Activated naive CD8-positive, alpha-beta T cell treated with anti-CD3 and anti-CD28 coated beads, Interleukin-2, amount 10 ng/mL, durations not matched to agents 7 days and 5 days (primary cell): ENCODE measurements around the gene SPDYE6. TPM values are rescaled to one million over a fixed set of nuclear protein-coding genes. Genes with fewer than 3 reads are reported as not detected.
"Not testable (repeated sequence)": the region's sequence is repeated elsewhere in the genome, so short reads cannot be mapped to it uniquely, and the experiment has no call there.

Source experiments
- ATAC-seq: fragments of 150-1000 bp; cut with Tn5 transposase; one replicate; pipeline ENCODE4 v1.10.0; 2021; ENCODE audit warnings: low read depth, moderate library complexity
- POLR2A ChIA-PET: fragments of 350-600 bp; sonication (Branson Sonifier 250); formaldehyde crosslinking; loops from one replicate; lab custom pipeline; 2021; ENCODE audit warnings: antibody characterized with exemption; lab: Charles Lee
- DNase-seq: peaks from one replicate; pipeline ENCODE4 v3.0.0; 2021
- H3K27ac Mint-ChIP-seq: one replicate; pipeline ENCODE4 v1.8.0; 2022; ENCODE audit warnings: mild to moderate bottlenecking, mixed read lengths
- H3K27me3 Mint-ChIP-seq: one replicate; pipeline ENCODE4 v1.8.0; 2022; ENCODE audit warnings: mild to moderate bottlenecking, moderate library complexity, mixed read lengths
- H3K36me3 Mint-ChIP-seq: one replicate; pipeline ENCODE4 v1.8.0; 2021; ENCODE audit warnings: mild to moderate bottlenecking, mixed read lengths
- H3K4me1 Mint-ChIP-seq: one replicate; pipeline ENCODE4 v1.8.0; 2021; ENCODE audit warnings: mixed read lengths
- H3K4me3 Mint-ChIP-seq: one replicate; pipeline ENCODE4 v1.8.0; 2022; ENCODE audit warnings: mild to moderate bottlenecking, moderate library complexity, mixed read lengths
- H3K9me3 Mint-ChIP-seq: one replicate; pipeline ENCODE4 v1.8.0; 2021; ENCODE audit warnings: mixed read lengths
- total RNA-seq, 2 experiments: library from RNA; stranded (reverse); gene quantifications; one replicate each; pipeline ENCODE4 v1.2.3, GENCODE V29; 2021

SPDYE6 gene
- total RNA-seq, 2 experiments from 2014 or later, result not detected

DNA sequence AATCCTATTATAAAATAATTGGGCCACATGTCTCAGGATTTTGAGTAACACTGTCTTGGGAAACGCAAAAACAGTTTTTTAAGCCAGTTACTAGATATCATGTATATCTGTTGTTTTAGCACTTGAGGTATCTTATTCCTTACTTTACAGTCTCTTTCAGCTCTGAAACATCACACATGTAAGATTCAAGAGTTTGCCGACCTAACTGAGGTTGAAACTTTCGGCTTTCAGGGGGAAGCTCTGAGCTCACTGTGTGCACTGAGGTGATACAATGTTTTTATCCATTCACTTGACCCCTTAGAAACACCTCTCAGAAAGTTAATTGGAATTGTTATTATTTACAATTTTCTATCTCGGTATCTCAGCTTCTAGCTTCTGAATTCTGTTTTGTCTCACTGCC is 18.8 kb downstream of the SPDYE6 start:
- POLR2A ChIA-PET, H3K27me3 Mint-ChIP-seq, H3K4me1 Mint-ChIP-seq, H3K36me3 Mint-ChIP-seq, H3K27ac Mint-ChIP-seq, H3K4me3 Mint-ChIP-seq, DNase-seq, ATAC-seq, H3K9me3 Mint-ChIP-seq: not testable (repeated sequence)

DNA sequence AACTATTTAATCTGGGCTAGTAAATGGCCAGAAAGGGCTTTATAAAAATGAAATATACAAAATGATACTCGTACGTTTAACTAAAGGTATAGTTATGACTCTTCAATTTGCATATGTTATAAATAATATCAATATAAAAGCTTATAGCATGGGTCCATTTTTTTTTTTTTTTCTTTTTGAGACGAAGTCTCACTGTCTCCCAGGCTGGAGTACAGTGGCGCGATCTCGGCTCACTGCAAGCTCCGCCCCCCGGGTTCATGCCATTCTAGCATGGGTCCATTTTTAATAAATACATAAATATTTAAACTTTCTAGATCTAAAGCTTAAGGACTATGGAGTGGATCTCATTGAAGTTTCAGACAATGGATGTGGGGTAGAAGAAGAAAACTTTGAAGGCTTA is 19.2 kb downstream of the SPDYE6 start:
- H3K36me3 Mint-ChIP-seq, H3K4me3 Mint-ChIP-seq, H3K27me3 Mint-ChIP-seq, POLR2A ChIA-PET, H3K9me3 Mint-ChIP-seq, DNase-seq, H3K4me1 Mint-ChIP-seq, H3K27ac Mint-ChIP-seq, ATAC-seq: not testable (repeated sequence)

- POLR2A ChIA-PET, DNase-seq, H3K4me3 Mint-ChIP-seq, H3K36me3 Mint-ChIP-seq, H3K9me3 Mint-ChIP-seq, ATAC-seq, H3K27me3 Mint-ChIP-seq, H3K27ac Mint-ChIP-seq, H3K4me1 Mint-ChIP-seq: not testable (repeated sequence)
Measured at GRCh38 chr7:102335574-102335973, 20.7 kb downstream of the SPDYE6 start.

GRCh38 chr7:102330666-102331460 is 25.4 kb downstream of the SPDYE6 start:
- H3K27ac Mint-ChIP-seq, H3K4me1 Mint-ChIP-seq, ATAC-seq, H3K9me3 Mint-ChIP-seq, H3K4me3 Mint-ChIP-seq, DNase-seq, H3K36me3 Mint-ChIP-seq: not testable (repeated sequence)
- POLR2A ChIA-PET, result interaction anchor here (0.8 kb wide), 1 partner anchor 14 kb away, joined by 5 read pairs; no protein-coding TSS in a partner anchor
- peaks cover 20% of the 10 kb centered on the region for H3K27me3 Mint-ChIP-seq

DNA sequence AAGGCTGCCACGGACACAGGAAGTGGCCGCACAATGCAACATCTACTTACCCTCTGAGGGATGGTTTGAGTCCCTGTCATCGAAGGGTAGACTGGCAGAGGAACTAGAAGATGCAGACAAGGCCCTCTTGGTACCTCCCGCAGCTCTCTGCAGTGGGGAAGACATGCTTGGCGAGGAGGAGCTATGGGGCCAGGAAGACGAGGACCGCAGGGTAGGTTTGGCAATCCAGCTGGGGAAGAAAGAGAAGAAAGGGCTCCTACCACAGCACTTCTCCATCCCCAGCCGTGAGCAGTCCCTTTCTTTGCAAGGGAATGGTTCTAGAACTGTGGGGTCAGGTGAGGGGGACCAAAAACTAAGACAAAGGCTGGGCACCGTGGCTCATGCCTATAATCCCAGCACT is 26.9 kb downstream of the SPDYE6 start:
- DNase-seq, H3K9me3 Mint-ChIP-seq, POLR2A ChIA-PET, H3K36me3 Mint-ChIP-seq, H3K4me1 Mint-ChIP-seq, H3K27ac Mint-ChIP-seq, ATAC-seq, H3K4me3 Mint-ChIP-seq: not testable (repeated sequence)
- H3K27me3 Mint-ChIP-seq, result peaks cover 20% of the 10 kb centered on the region

- ATAC-seq, H3K27ac Mint-ChIP-seq, DNase-seq, H3K36me3 Mint-ChIP-seq, H3K4me3 Mint-ChIP-seq, H3K4me1 Mint-ChIP-seq, POLR2A ChIA-PET, H3K9me3 Mint-ChIP-seq: not testable (repeated sequence)
- peaks cover 24% of the 10 kb centered on the region for H3K27me3 Mint-ChIP-seq
Measured at GRCh38 chr7:102328863-102329262, 27.4 kb downstream of the SPDYE6 start.

DNA sequence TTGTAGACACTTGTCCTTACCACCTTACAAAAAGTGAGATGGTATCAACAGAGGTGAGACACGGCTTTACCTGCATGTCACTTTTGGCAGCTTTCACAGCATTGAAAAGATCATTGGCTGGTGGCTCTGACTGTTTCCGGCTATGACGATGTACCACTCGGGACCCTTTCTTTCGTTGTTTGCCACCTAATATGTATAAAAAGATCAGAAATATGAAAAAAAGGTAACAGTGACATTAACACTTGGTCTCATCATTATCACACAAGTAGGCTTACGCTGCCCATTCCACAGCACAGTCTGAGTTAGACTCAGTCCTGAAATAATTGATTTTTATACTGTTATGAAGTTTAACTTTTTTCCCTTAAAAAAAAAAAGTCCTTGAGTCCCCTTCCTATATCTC is 29.1 kb downstream of the SPDYE6 start:
- H3K4me3 Mint-ChIP-seq, H3K27ac Mint-ChIP-seq, POLR2A ChIA-PET, DNase-seq, H3K4me1 Mint-ChIP-seq, H3K36me3 Mint-ChIP-seq, H3K9me3 Mint-ChIP-seq, ATAC-seq: not testable (repeated sequence)
- H3K27me3 Mint-ChIP-seq, result peaks cover 27% of the 10 kb centered on the region

DNA sequence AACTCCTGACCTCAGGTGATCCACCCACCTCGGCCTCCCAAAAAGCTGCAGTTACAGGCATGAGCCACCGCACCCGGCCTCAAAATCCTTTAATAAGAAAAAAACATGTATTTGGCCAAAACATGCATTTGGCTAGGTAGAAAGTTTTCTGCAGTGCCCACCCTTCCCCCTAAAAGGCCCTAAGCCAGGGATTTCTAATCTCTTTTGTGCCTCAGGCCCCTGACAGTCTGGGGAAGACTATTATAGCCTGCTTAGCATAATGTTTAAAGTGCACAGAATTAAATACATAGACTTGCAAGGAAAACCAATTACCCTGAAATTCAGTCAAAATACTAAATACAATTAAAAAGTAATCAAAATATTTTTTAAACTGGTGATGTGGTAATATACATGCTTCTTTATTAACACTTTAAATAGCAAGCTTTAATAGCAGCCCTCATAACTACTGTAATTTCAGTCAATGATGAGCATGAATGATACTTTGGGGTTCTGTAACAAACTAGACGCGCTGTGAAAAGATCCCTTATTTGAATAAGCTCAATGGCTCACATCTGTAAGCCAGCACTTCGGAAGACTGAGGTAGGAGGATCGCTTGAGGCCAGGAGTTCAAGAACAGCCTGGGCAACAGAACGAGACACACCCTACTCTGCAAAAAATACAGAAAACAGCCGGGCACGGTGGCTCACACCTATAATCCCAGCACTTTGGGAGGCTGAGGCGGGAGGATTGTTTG is 29.9 kb downstream of the SPDYE6 start:
- H3K4me1 Mint-ChIP-seq, result peaks cover 2% of the 10 kb centered on the region
- no peak overlapping the region for H3K27ac Mint-ChIP-seq
- H3K27me3 Mint-ChIP-seq, result peaks cover 27% of the 10 kb centered on the region
- no peak overlapping the region for H3K4me3 Mint-ChIP-seq
- ATAC-seq (no peak), DNase-seq (no peak)
- no peaks in the 10 kb centered on the region for H3K36me3 Mint-ChIP-seq
- H3K9me3 Mint-ChIP-seq, result no peaks in the 10 kb centered on the region
- POLR2A ChIA-PET, result interaction anchor here (0.7 kb wide), 1 partner anchor 394 kb away, joined by 4 read pairs; no protein-coding TSS in a partner anchor

GRCh38 chr7:102325106-102325505 is 31.1 kb downstream of the SPDYE6 start:
- H3K27ac Mint-ChIP-seq, H3K4me1 Mint-ChIP-seq, H3K36me3 Mint-ChIP-seq, ATAC-seq, H3K4me3 Mint-ChIP-seq, DNase-seq, POLR2A ChIA-PET, H3K9me3 Mint-ChIP-seq: not testable (repeated sequence)
- peaks cover 25% of the 10 kb centered on the region for H3K27me3 Mint-ChIP-seq

GRCh38 chr7:102323914-102324195 is 32.4 kb downstream of the SPDYE6 start:
- Mint-ChIP-seq H3K36me3 (no peaks in the 10 kb centered on the region), H3K4me1 (no peaks in the 10 kb centered on the region), H3K27ac (no peak overlapping the region), H3K27me3 (peaks cover 22% of the 10 kb centered on the region), H3K4me3 (no peak overlapping the region), H3K9me3 (no peaks in the 10 kb centered on the region)
- no peak for ATAC-seq
- DNase-seq, result no peak
- POLR2A ChIA-PET, result no interaction called here

- POLR2A ChIA-PET, result no interaction called here
- peaks cover 13% of the 10 kb centered on the region for H3K27me3 Mint-ChIP-seq
- no peak for ATAC-seq
- no peaks in the 10 kb centered on the region for H3K36me3 Mint-ChIP-seq
- no peak overlapping the region for H3K27ac Mint-ChIP-seq
- no peaks in the 10 kb centered on the region for H3K4me1 Mint-ChIP-seq
- H3K4me3 Mint-ChIP-seq, result no peak overlapping the region
- no peak for DNase-seq
- H3K9me3 Mint-ChIP-seq, result no peaks in the 10 kb centered on the region
Measured at GRCh38 chr7:102322202-102322715, 34.0 kb downstream of the SPDYE6 start.

DNA sequence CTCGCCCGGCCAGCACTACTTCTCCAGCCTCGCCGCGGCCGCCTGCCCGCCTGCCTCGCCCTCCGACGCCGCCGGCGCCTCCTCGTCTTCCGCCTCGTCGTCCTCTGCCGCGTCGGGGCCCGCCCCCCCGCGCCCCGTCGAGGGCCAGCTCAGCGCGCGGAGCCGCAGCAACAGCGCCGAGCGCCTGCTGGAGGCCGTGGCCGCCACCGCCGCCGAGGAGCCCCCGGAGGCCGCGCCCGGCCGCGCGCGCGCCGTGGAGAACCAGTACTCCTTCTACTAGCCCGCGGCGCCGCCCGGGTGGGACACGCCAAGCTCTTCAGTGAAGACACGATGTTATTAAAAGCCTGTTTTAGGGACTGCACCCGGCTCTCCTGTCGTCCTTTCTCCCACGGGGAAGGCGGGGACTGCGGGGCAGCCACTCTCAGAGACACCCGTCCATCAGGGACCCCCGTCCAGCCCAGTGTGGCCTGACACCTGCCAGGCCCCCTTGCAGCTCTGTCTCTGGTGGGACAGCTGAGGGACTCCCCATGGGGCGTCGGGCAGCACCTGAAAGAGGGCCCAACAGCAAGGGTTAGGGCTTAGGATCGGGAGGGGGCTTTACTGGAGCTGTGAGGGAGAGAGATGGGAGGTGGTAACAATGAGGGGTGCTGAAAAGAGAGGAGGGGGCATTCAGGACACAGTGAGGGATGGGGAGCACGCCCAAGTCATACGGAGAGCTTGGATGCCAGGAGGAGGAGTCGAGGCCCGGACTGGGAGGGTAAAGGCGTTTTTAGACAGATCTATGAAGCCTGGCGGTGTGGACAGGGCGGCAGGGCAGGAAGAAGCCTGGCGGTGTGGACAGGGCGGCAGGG is 34.7 kb downstream of the SPDYE6 start:
- ATAC-seq, result peak; percentile 50
- peak; percentile 47 for DNase-seq
- no peak overlapping the region for H3K4me3 Mint-ChIP-seq
- H3K9me3 Mint-ChIP-seq, result no peaks in the 10 kb centered on the region
- POLR2A ChIA-PET, result no interaction called here
- no peaks in the 10 kb centered on the region for H3K36me3 Mint-ChIP-seq
- H3K27me3 Mint-ChIP-seq, result peaks cover 9% of the 10 kb centered on the region
- H3K4me1 Mint-ChIP-seq, result no peaks in the 10 kb centered on the region
- H3K27ac Mint-ChIP-seq, result no peak overlapping the region

DNA sequence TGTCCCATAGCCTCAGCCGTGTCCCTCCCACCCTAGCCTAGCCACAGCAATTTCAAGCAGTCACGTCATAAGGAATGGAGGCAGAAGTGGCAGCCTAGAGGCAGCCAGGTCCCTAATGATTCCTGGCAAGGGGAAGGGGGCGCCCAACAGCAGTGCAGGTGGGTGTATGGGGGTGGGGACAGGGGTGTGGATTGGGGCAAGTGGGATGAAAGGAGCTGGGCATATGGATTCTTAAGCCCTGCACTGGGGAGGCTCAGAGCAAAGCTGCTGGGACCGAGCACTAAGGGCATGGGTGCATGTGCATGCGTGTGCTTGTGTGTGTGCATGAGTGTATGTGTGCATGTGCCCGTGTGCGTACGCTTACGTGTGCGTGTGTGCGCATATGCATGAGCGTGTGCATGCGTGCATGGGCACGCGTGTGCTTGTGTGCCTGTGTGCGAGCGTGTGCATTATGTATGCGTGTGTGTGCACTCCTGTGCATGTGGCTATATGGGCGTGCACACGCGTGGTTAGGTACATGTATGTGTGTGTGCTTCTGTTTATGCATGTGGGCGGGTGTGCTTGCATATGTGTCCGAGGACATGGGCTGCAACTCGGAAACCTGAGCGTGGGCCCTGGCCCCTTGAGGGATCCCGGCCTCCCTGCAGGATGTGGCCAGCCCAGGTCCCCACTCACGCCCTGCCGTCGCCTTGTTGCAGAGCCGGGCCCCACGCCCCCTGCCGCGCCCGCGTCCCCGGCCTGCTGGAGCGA is 35.5 kb downstream of the SPDYE6 start:
- H3K9me3 Mint-ChIP-seq, result no peaks in the 10 kb centered on the region
- no peak overlapping the region for H3K27ac Mint-ChIP-seq
- H3K4me1 Mint-ChIP-seq, result no peaks in the 10 kb centered on the region
- no peak overlapping the region for H3K4me3 Mint-ChIP-seq
- POLR2A ChIA-PET, result no interaction called here
- ATAC-seq (no peak), DNase-seq (no peak)
- no peaks in the 10 kb centered on the region for H3K36me3 Mint-ChIP-seq
- peaks cover 7% of the 10 kb centered on the region for H3K27me3 Mint-ChIP-seq
